HG02571 (cell line): ENCODE data around the gene CASP5.
"Not testable (repeated sequence)": the region's sequence is repeated elsewhere in the genome, so short reads cannot be mapped to it uniquely, and the experiment has no call there.

ENCODE experiments used
- ATAC-seq: cut with Tn5 transposase; IDR thresholded peaks from one replicate; pipeline ENCODE4 v1.9.1; 2021; ENCODE audit warnings: mild to moderate bottlenecking, moderate library complexity; ENCODE audit not compliant: unreplicated experiment

Gene CASP5

GRCh38 chr11:105034388-105034787, 11.4 kb upstream of the CASP5 start:
- not testable (repeated sequence) for ATAC-seq

- no peak for ATAC-seq
These were observed 10.8 kb upstream of the CASP5 start for GRCh38 chr11:105033781-105034180.

- no peak for ATAC-seq
These were observed 10.4 kb upstream of the CASP5 start for GRCh38 chr11:105033343-105033742.

- ATAC-seq: no peak
These were observed 9.5 kb upstream of the CASP5 start for GRCh38 chr11:105032495-105032894.

- ATAC-seq: no peak
These were observed 4.7 kb upstream of the CASP5 start for GRCh38 chr11:105027678-105028077.

GRCh38 chr11:105024394-105024793, 1.4 kb upstream of the CASP5 start:
- ATAC-seq: no peak

GRCh38 chr11:105022527-105022926, 441 bp downstream of the CASP5 start:
- ATAC-seq: no peak

GRCh38 chr11:105007463-105007862, 15.5 kb downstream of the CASP5 start:
- no peak for ATAC-seq

- no peak for ATAC-seq
These were observed 17.5 kb downstream of the CASP5 start for GRCh38 chr11:105005451-105005845.

- ATAC-seq: no peak
These were observed 18.9 kb downstream of the CASP5 start for GRCh38 chr11:105004021-105004420.

GRCh38 chr11:105003151-105003550, 19.8 kb downstream of the CASP5 start:
- ATAC-seq: no peak

- peak; percentile 91 for ATAC-seq
These were observed 22.2 kb downstream of the CASP5 start for GRCh38 chr11:105000797-105001196.

GRCh38 chr11:105000167-105000566, 22.8 kb downstream of the CASP5 start:
- no peak for ATAC-seq

GRCh38 chr11:104999721-105000120, 23.2 kb downstream of the CASP5 start:
- ATAC-seq: no peak

- no peak for ATAC-seq
These were observed 25.7 kb downstream of the CASP5 start for GRCh38 chr11:104997288-104997687.

- ATAC-seq: no peak
These were observed 28.0 kb downstream of the CASP5 start for GRCh38 chr11:104995001-104995408.

GRCh38 chr11:104992781-104993180, 30.2 kb downstream of the CASP5 start:
- no peak for ATAC-seq

GRCh38 chr11:104991994-104992393, 31.0 kb downstream of the CASP5 start:
- ATAC-seq: no peak

GRCh38 chr11:104984808-104985207, 38.2 kb downstream of the CASP5 start:
- no peak for ATAC-seq

GRCh38 chr11:104979839-104980238, 43.1 kb downstream of the CASP5 start:
- no peak for ATAC-seq

GRCh38 chr11:104973616-104974015, 49.4 kb downstream of the CASP5 start:
- no peak for ATAC-seq

- not testable (repeated sequence) for ATAC-seq
These were observed 50.0 kb downstream of the CASP5 start for GRCh38 chr11:104972924-104973323.

- no peak for ATAC-seq
These were observed 52.2 kb downstream of the CASP5 start for GRCh38 chr11:104970756-104971155.
